Motor neuron (in vitro differentiated cells): ENCODE measurements around the gene COL11A2. TPM values are rescaled to one million over a fixed set of nuclear protein-coding genes. Genes with fewer than 3 reads are reported as not detected.

Source experiments
- ATAC-seq, 8 experiments: fragments of 200-7000 bp; cut with Tn5 transposase; replicated peaks in 6 of 8; 2 replicates each; pipeline ENCODE4 v1.8.0; 2021; ENCODE audit warnings: mild to moderate bottlenecking in 8 of 8, moderate library complexity in 8 of 8
- H3K27ac ChIP-seq, 2 donors: fragments of 250-450 bp; sonication (Bioruptor Pico); 2 replicates each; pipeline ENCODE4 v1.9.0; 2021; ENCODE audit warnings: antibody characterized with exemption in 2 of 2, mild to moderate bottlenecking in 2 of 2, moderate library complexity in 1 of 2
- H3K4me1 ChIP-seq, 2 donors: fragments of 250-450 bp; sonication (Bioruptor Pico); replicated peaks in 1 of 2; 2 replicates each; pipeline ENCODE4 v1.6.1; 2021; ENCODE audit warnings: antibody characterized with exemption in 2 of 2, mild to moderate bottlenecking in 2 of 2, moderate library complexity in 1 of 2
- H3K4me3 ChIP-seq, 5 donors: fragments of 250-450 bp; sonication (Bioruptor Pico); 2 replicates each; pipeline ENCODE4 v1.9.0; 2021; ENCODE audit warnings: antibody characterized with exemption in 5 of 5, mild to moderate bottlenecking in 5 of 5, moderate library complexity in 4 of 5
- WGBS, 10 experiments: fragments of 450-650 bp; shearing (Covaris generic); methylation state at CpG; one replicate each; pipeline ENCODE4 v1.0.0; 2022; 5-methylcytosine and 5-hydroxymethylcytosine counted together
- in situ Hi-C, 9 experiments: fragments of 400-800 bp; cut with MboI; loops; one replicate each; pipeline ENCODE4 v1.15.0; 2021; ENCODE audit warnings: low sequenced_read_pairs in 9 of 9, low pct_unique_long_range_greater_than_20kb in 2 of 9; ENCODE audit not compliant: unreplicated experiment in 9 of 9
- total RNA-seq, 8 experiments: library from RNA; unstranded; fragments of 300-600 nt; gene quantifications; 2 replicates each; pipeline versions ENCODE4 v1.2.3 to v1.2.4, GENCODE V29; 2022

COL11A2 gene
- total RNA-seq, 8 experiments from 2014 or later = 0.71 to 3.4 (median 2.0) TPM

- H3K27ac ChIP-seq = peak overlapping the region in 1 of 2 donors; percentile 36
- ATAC-seq = peak; percentile 28 to 52 (median 44)
- in situ Hi-C loops = no loop called here
- H3K4me3 ChIP-seq = peak overlapping the region; percentile 13 to 42 (median 36)
- 0 to 40% (median 0%) methylated on average over 1 to 5 of the region's 43 CpGs; no CpG with 5 or more reads in 5 of the 10 experiments for WGBS, 10 experiments
- H3K4me1 ChIP-seq = peaks cover 14 to 25% of the 10 kb centered on the region in 2 donors
Measured at GRCh38 chr6:33213166-33213988, 21.1 kb upstream of the COL11A2 start.

DNA sequence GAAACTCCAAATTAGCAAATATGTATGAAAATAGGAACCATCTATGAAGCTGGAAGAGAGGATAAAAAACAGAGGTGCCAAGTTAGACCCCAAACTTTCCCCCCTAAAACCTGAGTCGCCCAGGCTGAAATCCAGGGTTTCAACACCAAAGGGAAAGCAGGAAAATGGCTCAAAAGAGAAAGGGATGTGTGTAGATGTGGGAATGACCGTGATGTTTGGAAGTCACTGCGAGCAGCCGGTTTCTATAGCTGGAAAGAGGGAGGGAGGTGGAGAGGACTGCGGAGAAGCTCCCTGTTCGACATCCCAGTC is 20.5 kb upstream of the COL11A2 start:
- ATAC-seq = no peak
- in situ Hi-C loops = no loop called here
- WGBS, 10 experiments = 0 to 20% (median 0%) methylated on average over 1 to 4 of the region's 6 CpGs; no CpG with 5 or more reads in 3 of the 10 experiments

GRCh38 chr6:33211666-33212422 is 19.6 kb upstream of the COL11A2 start:
- no peak for ATAC-seq
- in situ Hi-C loops = no loop called here
- H3K27ac ChIP-seq = no peak overlapping the region
- WGBS, 10 experiments = 71 to 91% (median 80%) methylated on average over 3 to 9 of the region's 18 CpGs; no CpG with 5 or more reads in 1 of the 10 experiments
- no peak overlapping the region for H3K4me3 ChIP-seq
- peaks cover 14 to 25% of the 10 kb centered on the region in 2 donors for H3K4me1 ChIP-seq

More for the DNA sequence above, 20.5 kb upstream of the COL11A2 start:
- Histone ChIP-seq H3K4me1 (peaks cover 14 to 25% of the 10 kb centered on the region in 2 donors), H3K27ac (no peak overlapping the region), H3K4me3 (peak overlapping the region; percentile 13 to 42 (median 36))

DNA sequence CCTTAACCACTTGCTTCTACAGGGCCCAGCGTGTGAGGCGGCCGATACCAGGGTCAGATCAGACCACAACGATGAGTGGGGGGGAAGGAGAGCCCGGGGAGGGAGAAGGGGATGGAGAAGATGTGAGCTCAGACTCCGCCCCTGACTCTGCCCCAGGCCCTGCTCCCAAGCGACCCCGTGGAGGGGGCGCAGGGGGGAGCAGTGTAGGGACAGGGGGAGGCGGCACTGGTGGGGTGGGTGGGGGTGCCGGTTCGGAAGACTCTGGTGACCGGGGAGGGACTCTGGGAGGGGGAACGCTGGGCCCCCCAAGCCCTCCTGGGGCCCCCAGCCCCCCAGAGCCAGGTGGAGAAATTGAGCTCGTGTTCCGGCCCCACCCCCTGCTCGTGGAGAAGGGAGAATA is 18.9 kb upstream of the COL11A2 start:
- Histone ChIP-seq H3K27ac (no peak overlapping the region), H3K4me1 (peaks cover 19 to 31% of the 10 kb centered on the region in 2 donors), H3K4me3 (no peak overlapping the region)
- no peak for ATAC-seq
- WGBS, 10 experiments = 63 to 79% methylated on average over 4 of the region's 17 CpGs; no CpG with 5 or more reads in 8 of the 10 experiments
- in situ Hi-C loops = no loop called here

- WGBS, 10 experiments = 80 to 100% (median 100%) methylated on average over 2 to 4 of the region's 10 CpGs; no CpG with 5 or more reads in 3 of the 10 experiments
- Histone ChIP-seq H3K4me1 (peaks cover 31 to 44% of the 10 kb centered on the region in 2 donors), H3K4me3 (no peak overlapping the region), H3K27ac (no peak overlapping the region)
- in situ Hi-C loops = no loop called here
- ATAC-seq = no peak
Measured at GRCh38 chr6:33209856-33210255, 17.6 kb upstream of the COL11A2 start.

GRCh38 chr6:33208091-33208967 is 16.1 kb upstream of the COL11A2 start, which contains the start of gene RING1:
Gene RING1, plus strand, starts transcription at chr6:33208500. Its CDS starts 323 bp downstream, at chr6:33208823.
- peak within 1 kb of the TSS; percentile 80 to 93 (median 84) for H3K4me3 ChIP-seq
- in situ Hi-C loops = no loop called here
- 0% methylated on average over 1 of the region's 86 CpGs; no CpG with 5 or more reads in 9 of the 10 experiments for WGBS, 10 experiments
- H3K27ac ChIP-seq = peak within 1 kb of the TSS; percentile 95 to 99
- peaks cover 30 to 43% of the 10 kb centered on the region in 2 donors for H3K4me1 ChIP-seq
- peak; percentile 38 to 64 (median 41) for ATAC-seq

DNA sequence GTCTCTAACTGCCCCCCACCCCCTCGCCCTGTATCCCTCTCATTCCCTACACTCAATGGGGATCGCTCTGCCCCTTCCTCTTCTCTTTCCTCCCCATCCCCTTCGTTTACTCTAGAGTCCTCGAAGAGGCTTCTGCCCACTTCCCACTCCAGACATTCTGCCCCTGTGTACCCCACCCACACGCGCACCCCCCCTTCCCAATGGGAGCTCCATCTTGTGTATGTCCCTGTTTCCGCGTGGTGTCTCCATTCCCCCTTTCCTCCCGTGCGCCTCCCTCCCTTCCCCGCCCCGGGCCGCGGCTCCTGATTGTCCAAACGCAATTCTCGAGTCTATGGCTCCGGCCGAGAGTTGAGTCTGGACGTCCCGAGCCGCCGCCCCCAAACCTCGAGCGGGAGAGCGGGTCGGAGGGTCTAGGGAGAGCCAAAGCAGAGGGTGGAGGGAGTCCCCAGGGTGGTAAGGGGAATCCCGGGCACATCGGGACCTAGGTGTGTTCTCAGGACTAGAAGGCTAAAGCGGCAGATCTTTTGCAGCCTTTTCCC is 15.4 kb upstream of the COL11A2 start:
- in situ Hi-C loops = no loop called here
- Histone ChIP-seq H3K4me3 (peak overlapping the region; percentile 80 to 93 (median 84)), H3K4me1 (peaks cover 26 to 39% of the 10 kb centered on the region in 2 donors), H3K27ac (peak overlapping the region; percentile 95 to 99)
- ATAC-seq = peak in 6 of 8 experiments; percentile 0 to 39 (median 7)
- 0% methylated on average over 4 of the region's 29 CpGs; no CpG with 5 or more reads in 9 of the 10 experiments for WGBS, 10 experiments

DNA sequence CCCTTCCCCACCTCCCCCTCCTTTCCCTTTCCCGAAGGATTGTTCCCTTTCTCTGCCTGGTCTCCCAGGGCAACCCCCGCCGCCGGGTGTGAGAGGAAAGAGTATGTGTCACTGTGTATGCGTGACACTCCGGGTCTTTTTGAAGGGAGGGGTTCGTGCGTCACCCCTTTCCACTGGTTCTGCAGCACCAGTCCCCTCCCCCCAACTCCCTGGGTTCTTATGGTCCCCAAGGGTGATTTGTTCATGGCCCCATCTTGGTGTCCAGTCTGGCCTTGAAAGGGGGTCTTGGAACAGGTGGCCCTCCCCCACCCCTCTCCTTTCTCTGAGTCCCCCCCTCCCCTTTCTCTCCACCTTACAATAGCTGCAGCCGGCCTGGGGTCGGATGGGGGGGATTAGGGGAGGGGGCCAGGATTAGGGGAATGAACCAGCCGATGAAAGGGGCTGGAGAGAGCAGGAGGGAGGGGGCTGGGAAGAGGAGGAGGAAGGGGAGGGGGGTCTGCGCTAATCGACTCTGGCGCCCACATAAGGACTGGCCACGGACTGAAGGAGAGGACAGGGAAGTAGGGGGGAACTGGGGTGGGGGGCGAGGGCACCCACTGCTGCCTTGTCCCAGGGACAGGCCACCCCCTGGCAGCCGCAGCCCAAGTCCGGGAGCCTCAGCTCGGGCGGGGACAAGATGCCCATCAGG is 14.7 kb upstream of the COL11A2 start:
- 0% methylated on average over 1 of the region's 20 CpGs; no CpG with 5 or more reads in 9 of the 10 experiments for WGBS, 10 experiments
- peak in 7 of 8 experiments; percentile 7 to 67 (median 63) for ATAC-seq
- H3K4me1 ChIP-seq = peaks cover 28 to 36% of the 10 kb centered on the region in 2 donors
- in situ Hi-C loops = no loop called here
- peak overlapping the region; percentile 80 to 93 (median 84) for H3K4me3 ChIP-seq
- peak overlapping the region; percentile 95 to 99 for H3K27ac ChIP-seq

DNA sequence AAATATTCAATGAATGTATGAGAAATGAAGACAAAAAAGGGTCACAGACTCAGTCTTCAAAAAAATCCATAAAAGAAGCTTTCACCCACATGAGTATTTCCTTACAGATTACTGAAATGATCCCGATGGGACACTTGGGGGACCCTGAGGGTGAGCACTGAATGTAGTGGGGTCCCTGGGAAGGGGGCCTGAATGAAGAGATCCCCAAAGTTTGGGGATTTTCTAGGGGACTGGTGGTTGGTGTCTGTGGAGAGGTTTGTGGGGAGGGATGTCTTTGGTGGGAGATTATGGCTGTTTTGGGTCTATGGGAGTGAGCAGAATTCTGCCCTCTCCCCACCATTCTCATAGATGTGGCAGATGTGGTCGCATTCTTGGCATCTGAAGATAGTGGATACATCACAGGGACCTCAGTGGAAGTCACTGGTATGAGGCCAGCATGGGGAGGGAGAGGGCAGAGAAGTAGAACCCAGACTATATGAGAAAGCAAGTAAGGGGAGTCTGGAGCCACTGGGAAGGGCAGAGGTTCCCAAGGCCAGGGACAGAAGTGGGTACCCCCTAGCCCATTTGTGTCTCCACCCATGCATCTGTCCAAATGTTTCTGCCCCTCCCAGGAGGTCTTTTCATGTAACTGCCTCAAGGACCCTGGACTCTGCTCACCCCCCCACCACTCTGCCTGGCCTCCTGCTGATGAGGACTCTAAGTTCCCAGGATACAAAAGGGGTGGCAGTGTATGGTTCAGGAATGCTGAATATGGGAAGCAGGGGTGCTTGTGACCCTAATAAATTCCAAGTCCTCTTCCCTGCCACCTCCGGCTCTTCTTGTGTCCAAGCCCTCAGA is 14.0 kb upstream of the COL11A2 start:
- peak overlapping the region; percentile 95 to 99 for H3K27ac ChIP-seq
- peak overlapping the region in 4 of 5 donors; percentile 82 to 93 (median 88) for H3K4me3 ChIP-seq
- in situ Hi-C loops = no loop called here
- peaks cover 33 to 42% of the 10 kb centered on the region in 2 donors for H3K4me1 ChIP-seq
- 0 to 80% (median 48%) methylated on average over 1 of the region's 3 CpGs; no CpG with 5 or more reads in 6 of the 10 experiments for WGBS, 10 experiments
- no peak for ATAC-seq

DNA sequence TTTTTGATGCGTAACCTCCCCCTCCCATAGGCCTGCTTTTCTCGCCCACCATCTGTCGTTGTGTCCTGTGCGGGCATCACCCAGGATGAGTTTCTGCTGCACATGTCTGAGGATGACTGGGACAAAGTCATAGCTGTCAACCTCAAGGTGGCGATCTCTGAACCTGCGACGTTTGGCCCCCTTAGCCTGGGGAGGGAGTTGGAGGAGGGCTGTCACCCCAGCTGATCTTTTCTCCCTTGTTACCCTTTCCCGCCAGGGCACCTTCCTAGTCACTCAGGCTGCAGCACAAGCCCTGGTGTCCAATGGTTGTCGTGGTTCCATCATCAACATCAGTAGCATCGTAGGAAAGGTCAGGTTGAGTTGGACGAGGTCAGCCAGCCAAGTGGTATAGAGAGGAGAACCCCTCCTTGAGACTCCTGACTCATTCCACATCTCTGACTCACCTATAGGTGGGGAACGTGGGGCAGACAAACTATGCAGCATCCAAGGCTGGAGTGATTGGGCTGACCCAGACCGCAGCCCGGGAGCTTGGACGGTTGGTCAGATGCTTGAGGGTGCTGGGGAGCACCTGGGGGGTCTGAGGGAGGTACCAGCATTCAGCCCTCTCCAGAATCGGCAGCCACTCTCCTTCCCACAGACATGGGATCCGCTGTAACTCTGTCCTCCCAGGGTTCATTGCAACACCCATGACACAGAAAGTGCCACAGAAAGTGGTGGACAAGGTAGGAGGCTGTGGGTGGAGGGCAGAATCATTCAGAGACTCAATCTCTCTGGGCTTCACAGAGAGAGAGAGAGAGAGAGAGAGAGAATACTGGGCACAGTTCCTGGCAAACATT is 13.1 kb upstream of the COL11A2 start:
- WGBS, 10 experiments = 13 to 34% (median 20%) methylated on average over 1 to 8 of the region's 17 CpGs; no CpG with 5 or more reads in 3 of the 10 experiments
- peak overlapping the region; percentile 91 to 99 for H3K27ac ChIP-seq

More for the DNA sequence above, 13.1 kb upstream of the COL11A2 start:
- ATAC-seq = peak in 1 of 8 experiments; percentile 0
- Histone ChIP-seq H3K4me1 (peaks cover 33 to 42% of the 10 kb centered on the region in 2 donors), H3K4me3 (peak overlapping the region; percentile 43 to 75 (median 58))
- in situ Hi-C loops = no loop called here
